Stimulated activated CD4-positive, alpha-beta T cell treated with anti-CD3 and anti-CD28 coated beads, TNF-alpha, amount 100 ng/mL, for 4 hours (primary cell): ENCODE measurements around the gene NRGN.
A peak's percentile ranks its signal among the peaks of the same experiment; 100 is the strongest.

ENCODE experiments used
- DNase-seq, 3 experiments: peaks; one replicate each; pipeline ENCODE4 v3.0.0-alpha.2; 2020; ENCODE audit warnings: low read depth in 3 of 3

Gene NRGN

DNA sequence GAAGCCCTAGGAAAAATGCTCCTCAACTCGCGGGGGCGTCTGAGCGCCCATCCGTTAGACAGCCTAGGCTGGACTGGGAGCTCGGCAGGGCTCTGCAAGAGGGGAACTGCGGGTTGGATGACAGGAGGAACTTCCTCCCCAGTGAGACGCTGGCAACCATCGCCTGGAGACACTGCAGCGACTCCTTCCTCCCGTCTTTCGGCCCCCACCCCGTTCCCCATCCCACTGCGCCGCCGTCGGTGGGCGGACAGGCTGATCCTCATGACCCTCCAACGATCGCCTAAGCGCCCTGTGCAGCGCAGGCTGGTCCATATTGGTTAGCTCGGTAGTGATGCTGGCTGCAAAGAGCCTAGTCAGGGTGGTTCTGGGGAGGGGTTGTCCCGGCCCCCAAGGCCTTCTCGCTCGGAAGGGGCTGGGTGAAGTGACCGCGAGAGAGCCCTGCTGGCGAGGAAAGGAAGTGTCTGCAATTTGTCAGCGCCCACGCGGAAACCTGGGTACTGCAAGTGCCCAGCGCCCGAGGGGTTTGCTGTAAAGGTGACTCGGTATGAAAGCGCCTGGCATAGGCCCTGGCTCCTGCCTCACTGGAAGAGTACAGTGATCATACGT is 638 bp downstream of the NRGN start:
- no peak for DNase-seq

GRCh38 chr11:124742555-124742954 is 2.8 kb downstream of the NRGN start:
- DNase-seq: no peak

DNA sequence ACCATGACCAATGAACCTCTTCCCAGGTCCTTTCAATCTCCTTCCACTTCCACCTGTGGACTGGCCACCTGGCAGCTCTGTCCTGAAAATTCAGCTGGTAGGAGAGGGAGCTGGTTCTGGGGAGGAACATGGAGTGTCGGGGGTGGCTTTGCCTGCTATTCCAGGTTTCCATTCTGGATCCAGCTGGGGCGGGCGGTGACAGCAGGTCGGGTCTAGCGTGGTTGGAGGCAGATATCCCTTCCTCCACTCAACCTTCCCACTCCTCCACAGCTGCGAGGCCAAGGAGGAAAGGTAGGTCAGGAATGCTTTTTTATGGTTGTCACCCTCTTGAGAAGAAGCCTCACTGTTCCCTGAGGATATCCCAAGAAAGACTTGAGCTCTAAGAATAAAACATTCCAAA is 3.3 kb downstream of the NRGN start:
- DNase-seq: no peak

DNA sequence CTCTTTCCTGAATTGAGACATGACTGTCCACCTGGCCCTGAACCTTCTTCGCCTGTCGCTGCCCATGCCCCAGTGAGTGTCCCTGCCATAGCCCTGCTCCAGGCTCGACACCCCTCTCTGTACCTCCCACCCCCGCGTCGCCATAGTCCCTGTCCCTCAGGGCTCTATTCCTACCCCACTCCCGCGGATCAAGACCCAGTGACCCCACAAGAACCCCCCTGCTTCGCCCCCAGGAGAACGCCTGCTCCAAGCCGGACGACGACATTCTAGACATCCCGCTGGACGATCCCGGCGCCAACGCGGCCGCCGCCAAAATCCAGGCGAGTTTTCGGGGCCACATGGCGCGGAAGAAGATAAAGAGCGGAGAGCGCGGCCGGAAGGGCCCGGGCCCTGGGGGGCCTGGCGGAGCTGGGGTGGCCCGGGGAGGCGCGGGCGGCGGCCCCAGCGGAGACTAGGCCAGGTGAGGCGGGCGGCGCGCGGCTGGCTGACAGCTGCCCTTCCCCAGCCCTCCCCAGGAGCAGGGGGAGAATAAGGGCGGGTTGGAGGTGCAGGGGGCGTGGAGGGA is 5.6 kb downstream of the NRGN start:
- DNase-seq: no peak

- DNase-seq: peak in 1 of 3 experiments; percentile 23
These were observed 6.3 kb downstream of the NRGN start for GRCh38 chr11:124745835-124746620.

- peak; percentile 58 to 70 (median 66) for DNase-seq
These were observed 7.0 kb downstream of the NRGN start for GRCh38 chr11:124746621-124747243.

DNA sequence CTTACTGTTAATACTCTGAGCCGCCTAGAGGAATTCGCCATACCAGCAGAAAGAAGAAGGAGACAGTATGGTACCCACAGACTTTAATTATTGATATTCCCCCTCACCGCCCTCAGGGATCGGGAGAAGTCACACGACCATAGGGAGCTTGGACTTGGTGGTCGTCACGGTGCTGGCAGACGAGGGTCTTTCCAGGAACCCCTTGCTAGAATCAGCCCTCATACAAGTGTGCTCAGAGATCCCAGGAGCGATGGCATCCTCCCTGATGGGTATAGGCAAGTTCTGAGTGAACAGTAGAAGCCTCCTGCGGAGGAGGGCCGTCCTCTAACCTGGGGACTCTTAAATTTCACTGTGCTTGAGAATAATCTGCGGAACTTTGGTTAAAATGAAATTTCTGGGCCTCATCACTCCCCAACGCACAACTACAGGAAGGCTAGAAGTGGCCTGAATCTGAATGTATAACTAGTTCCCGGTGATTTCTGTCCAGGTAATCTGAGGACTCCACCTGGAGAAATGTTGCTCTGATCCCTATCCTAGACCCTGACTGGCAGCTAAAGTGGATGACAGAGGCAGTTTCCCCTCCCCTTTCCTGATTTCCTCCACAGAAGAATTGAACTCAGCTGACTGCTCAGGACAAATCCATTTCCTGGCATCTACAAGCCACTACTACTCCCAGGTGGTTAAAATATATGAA is 7.8 kb downstream of the NRGN start:
- no peak for DNase-seq

DNA sequence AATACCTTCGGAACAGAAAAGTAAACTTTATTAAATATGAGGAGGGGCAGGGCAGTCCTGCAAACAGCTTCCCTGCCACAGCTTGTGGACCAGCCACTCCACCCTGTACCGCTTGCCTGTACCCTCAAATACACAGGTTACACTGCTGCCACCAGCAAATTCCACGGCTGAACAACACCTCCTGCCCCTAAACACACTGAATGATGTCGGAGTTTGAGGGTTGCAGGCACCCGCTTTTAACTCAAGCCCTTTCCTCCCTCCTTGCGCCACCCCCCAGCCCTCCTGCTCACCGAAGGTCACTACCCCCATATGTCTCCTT is 8.3 kb downstream of the NRGN start:
- no peak for DNase-seq

- no peak for DNase-seq
These were observed 9.0 kb downstream of the NRGN start for GRCh38 chr11:124748481-124749343.

- no peak for DNase-seq
These were observed 10.2 kb downstream of the NRGN start for GRCh38 chr11:124749912-124750311.

DNA sequence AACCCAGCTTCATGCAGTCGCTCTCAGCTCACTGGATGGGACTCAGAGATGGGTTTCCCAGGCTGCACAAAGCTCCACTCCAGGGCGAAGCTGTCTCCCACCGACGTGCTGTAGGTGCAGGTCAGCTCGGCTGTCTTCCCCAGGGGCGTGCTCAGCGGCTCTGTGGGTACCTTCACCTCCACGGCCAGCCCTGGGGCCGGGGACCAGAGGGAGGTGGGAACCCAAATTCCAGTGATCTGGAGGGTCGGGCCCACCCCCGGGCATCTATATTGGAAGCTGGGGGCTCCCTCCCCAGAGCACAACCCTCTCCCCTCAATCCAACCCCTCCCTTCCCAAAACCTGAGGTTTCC is 11.6 kb downstream of the NRGN start:
- DNase-seq: no peak

- DNase-seq: no peak
These were observed 12.2 kb downstream of the NRGN start, which contains the start of gene VSIG2 for GRCh38 chr11:124751741-124752470. TSS of gene VSIG2 (minus strand) at chr11:124752255. CDS start at chr11:124752137, 118 bp downstream.

GRCh38 chr11:124752471-124753102 is 12.8 kb downstream of the NRGN start:
- DNase-seq: no peak

DNA sequence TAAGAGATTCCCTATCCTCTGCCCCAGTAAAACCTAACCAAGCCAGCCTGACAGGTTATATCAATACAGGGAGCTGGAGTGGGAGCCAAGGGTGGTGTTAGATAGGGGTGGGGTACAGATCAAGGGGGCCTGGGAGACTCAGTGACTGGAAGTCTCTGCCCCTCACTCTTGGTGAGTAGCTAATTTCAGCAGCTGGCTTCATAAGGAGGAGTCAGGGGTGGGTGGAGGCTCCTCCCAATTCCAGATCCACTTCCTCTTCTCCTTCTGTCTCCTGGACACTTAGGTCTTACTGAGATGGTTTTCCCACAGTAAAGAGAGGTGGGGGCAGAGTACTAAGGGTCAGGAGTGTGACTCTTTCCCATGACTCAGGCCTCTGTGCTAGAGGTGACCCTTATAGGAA is 13.5 kb downstream of the NRGN start:
- no peak for DNase-seq

DNA sequence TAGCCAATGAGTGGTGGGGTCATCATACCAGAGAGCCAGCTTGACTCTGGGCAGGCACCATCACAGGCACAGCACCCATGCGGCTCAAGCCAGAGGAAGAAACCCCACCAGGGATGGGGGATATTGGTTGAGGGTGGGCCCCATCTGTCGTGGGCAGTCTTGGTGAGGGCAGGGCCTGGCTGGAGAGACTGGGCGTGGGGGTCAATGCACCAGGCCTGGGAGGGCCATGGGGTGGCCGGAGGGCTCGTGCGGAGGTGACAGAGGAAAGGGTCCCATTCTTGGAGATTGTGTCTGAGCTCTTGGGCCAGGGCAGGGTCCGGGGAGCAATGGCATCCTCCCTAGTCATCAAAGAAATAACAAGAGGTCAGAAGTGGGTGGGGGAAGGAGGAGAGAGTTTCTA is 13.9 kb downstream of the NRGN start:
- DNase-seq: no peak

DNA sequence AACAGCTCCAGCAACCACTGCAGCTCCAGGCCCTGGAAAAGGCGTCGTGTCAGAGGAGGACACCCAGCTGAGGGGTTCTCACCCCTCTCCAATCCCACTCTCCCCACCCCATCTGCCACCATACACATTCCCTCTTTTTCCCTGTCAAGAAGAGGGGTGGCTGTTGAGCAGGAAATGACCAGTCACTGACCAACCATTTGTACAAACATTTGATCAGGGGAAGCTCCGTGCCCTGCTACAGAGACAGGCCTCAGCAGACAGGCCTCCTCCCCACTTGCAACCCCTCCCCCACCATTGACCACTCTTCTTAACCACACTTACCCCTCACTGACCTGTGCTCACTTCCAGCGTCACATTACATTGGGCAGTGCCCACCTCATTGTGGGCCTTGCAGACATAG is 14.6 kb downstream of the NRGN start:
- DNase-seq: no peak

DNA sequence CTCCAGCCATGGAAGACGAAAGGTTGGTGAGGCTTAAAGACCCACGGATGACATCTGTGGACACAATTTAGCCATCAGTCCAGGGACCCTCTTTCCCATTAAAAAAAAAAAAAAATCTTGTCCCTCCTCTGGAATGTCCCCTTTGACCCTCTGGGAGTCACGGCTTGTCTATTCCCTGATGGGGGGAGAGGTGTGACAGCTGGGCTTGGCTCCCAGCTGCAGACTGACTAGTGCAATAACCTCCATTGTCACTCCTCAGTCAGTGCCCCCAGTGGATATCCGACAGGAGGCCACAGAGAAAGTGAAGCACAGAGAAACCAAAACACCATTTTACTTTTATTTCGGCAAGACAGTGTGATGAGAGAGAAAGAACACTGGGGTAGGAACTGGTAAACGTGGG is 15.0 kb downstream of the NRGN start:
- DNase-seq: no peak

- no peak for DNase-seq
These were observed 16.5 kb downstream of the NRGN start for GRCh38 chr11:124756033-124756752.

- no peak for DNase-seq
These were observed 17.0 kb downstream of the NRGN start for GRCh38 chr11:124756753-124757227.
